GM19463 (cell line): ENCODE data around the gene MAPK11.
"Not testable (repeated sequence)": the region's sequence is repeated elsewhere in the genome, so short reads cannot be mapped to it uniquely, and the experiment has no call there.

ENCODE experiments used
- ATAC-seq: cut with Tn5 transposase; IDR thresholded peaks from one replicate; pipeline ENCODE4 v1.9.1; 2021; ENCODE audit warnings: mild to moderate bottlenecking, moderate library complexity; ENCODE audit not compliant: unreplicated experiment

The MAPK11 gene

GRCh38 chr22:50278956-50279619 lies 8.9 kb upstream of the MAPK11 start:
- ATAC-seq, result no peak

- no peak for ATAC-seq
Measured at GRCh38 chr22:50278461-50278860, 8.3 kb upstream of the MAPK11 start.

- ATAC-seq, result no peak
Measured at GRCh38 chr22:50277761-50278160, 7.6 kb upstream of the MAPK11 start.

- peak; percentile 40 for ATAC-seq
Measured at GRCh38 chr22:50276143-50276542, 6.0 kb upstream of the MAPK11 start.

- no peak for ATAC-seq
Measured at GRCh38 chr22:50275181-50276055, 5.2 kb upstream of the MAPK11 start.

- ATAC-seq, result no peak
Measured at GRCh38 chr22:50274771-50275170, 4.6 kb upstream of the MAPK11 start.

GRCh38 chr22:50274311-50274710 lies 4.1 kb upstream of the MAPK11 start:
- ATAC-seq, result no peak

GRCh38 chr22:50273781-50274180 lies 3.6 kb upstream of the MAPK11 start:
- not testable (repeated sequence) for ATAC-seq

- not testable (repeated sequence) for ATAC-seq
Measured at GRCh38 chr22:50273352-50273751, 3.2 kb upstream of the MAPK11 start.

- no peak for ATAC-seq
Measured at GRCh38 chr22:50272044-50272802, 2.0 kb upstream of the MAPK11 start.

GRCh38 chr22:50271519-50271970 lies 1.4 kb upstream of the MAPK11 start:
- ATAC-seq, result peak; percentile 38

- ATAC-seq, result no peak
Measured at GRCh38 chr22:50270666-50271394, 650 bp upstream of the MAPK11 start.

- ATAC-seq, result no peak
Measured at GRCh38 chr22:50269573-50269969, 609 bp downstream of the MAPK11 start.

- no peak for ATAC-seq
Measured at GRCh38 chr22:50268655-50269113, 1.5 kb downstream of the MAPK11 start.

- ATAC-seq, result no peak
Measured at GRCh38 chr22:50267591-50268390, 2.4 kb downstream of the MAPK11 start.

GRCh38 chr22:50266994-50267393 lies 3.2 kb downstream of the MAPK11 start:
- ATAC-seq, result no peak

GRCh38 chr22:50264946-50265669 lies 5.1 kb downstream of the MAPK11 start:
- no peak for ATAC-seq

- no peak for ATAC-seq
Measured at GRCh38 chr22:50264104-50264745, 6.0 kb downstream of the MAPK11 start.
